HCT116 (cell line): ENCODE data around the gene MYH14.

Experiments used
- EZH2 ChIP-seq: fragments of 200-600 bp; sonication (generic); IDR thresholded peaks from 2 replicates; pipeline ENCODE4 v1.6.1; 2017; ENCODE audit warnings: antibody characterized with exemption, mixed run types
- POLR2A ChIP-seq: IDR thresholded peaks from 2 replicates; pipeline ENCODE4 v1.7.0; 2011; ENCODE audit warnings: borderline replicate concordance; ENCODE audit not compliant: insufficient read depth, insufficient read length; ENCODE audit errors: extremely low read depth
- ZNF274 ChIP-seq: fragments of 200-500 bp; sonication (Bioruptor generic); IDR thresholded peaks from 2 replicates; pipeline ENCODE4 v1.6.1; 2014; ENCODE audit warnings: mild to moderate bottlenecking, low read depth, low read length, inconsistent platforms
- TF ChIP-seq, protein P1 (sequence below), 3 experiments: fragments of 200-600 bp in 1 of 3; sonication (generic) in 1 of 3; IDR thresholded peaks in 2 of 3; conservative IDR thresholded peaks in 1 of 3; 2 replicates each; pipeline ENCODE4 v1.5.1; 2012 to 2017; ENCODE audit warnings: low read depth in 2 of 3, low read length in 2 of 3, antibody characterized with exemption in 1 of 3, borderline replicate concordance in 1 of 3, control low read depth in 1 of 3, mild to moderate bottlenecking in 1 of 3, mixed read lengths in 1 of 3, mixed run types in 1 of 3, moderate library complexity in 1 of 3; ENCODE audit not compliant: insufficient read depth in 1 of 3
- TF ChIP-seq, protein P2 (sequence below): IDR thresholded peaks from 2 replicates; pipeline ENCODE4 v1.6.1; 2012

DNA sequence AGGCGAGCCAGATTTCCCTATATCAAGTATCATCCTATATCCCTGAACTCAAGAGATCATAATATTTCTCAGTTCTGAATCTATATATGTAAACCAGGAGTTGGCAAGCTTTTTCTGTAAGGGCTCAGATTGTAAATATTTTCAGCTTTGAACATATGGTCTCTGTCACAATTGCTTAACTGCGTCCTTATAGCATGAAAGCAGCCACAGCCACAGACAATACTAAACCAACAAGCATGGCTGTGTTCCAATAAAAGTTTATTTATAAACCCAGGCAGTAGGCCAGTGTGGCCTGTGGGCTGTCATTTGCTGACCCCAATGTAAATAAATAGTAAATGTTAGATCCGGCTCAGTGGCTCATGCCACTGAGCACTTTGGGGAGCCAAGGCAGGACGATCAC, 12.2 kb upstream of the MYH14 start:
- TF ChIP-seq, protein P1, sequence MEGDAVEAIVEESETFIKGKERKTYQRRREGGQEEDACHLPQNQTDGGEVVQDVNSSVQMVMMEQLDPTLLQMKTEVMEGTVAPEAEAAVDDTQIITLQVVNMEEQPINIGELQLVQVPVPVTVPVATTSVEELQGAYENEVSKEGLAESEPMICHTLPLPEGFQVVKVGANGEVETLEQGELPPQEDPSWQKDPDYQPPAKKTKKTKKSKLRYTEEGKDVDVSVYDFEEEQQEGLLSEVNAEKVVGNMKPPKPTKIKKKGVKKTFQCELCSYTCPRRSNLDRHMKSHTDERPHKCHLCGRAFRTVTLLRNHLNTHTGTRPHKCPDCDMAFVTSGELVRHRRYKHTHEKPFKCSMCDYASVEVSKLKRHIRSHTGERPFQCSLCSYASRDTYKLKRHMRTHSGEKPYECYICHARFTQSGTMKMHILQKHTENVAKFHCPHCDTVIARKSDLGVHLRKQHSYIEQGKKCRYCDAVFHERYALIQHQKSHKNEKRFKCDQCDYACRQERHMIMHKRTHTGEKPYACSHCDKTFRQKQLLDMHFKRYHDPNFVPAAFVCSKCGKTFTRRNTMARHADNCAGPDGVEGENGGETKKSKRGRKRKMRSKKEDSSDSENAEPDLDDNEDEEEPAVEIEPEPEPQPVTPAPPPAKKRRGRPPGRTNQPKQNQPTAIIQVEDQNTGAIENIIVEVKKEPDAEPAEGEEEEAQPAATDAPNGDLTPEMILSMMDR (IDR thresholded peaks at IDR 0.05 in 2 of 3, conservative IDR thresholded peaks at IDR 0.05 in 1 of 3; ENCODE audit: borderline replicate concordance in 1 of 3, insufficient read depth in 1 of 3, low read depth in 2 of 3, low read length in 2 of 3) = no peak
- TF ChIP-seq EZH2 (no peak), ZNF274 (no peak), POLR2A (no peak)
- TF ChIP-seq, protein P2, sequence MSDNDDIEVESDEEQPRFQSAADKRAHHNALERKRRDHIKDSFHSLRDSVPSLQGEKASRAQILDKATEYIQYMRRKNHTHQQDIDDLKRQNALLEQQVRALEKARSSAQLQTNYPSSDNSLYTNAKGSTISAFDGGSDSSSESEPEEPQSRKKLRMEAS = no peak
